H1 (cell line): Measurements from ENCODE around the gene PRKCA. TPM values are rescaled to one million over a fixed set of nuclear protein-coding genes. Genes with fewer than 3 reads are reported as not detected.

Experiments
- CHD1 ChIP-seq: IDR thresholded peaks from 2 replicates; pipeline ENCODE4 v1.6.1; 2012; ENCODE audit warnings: low read depth, low read length, improper control_type of control experiment
- CREB1 ChIP-seq: IDR thresholded peaks from 2 replicates; pipeline ENCODE4 v1.6.1; 2012; ENCODE audit warnings: inconsistent platforms
- GABPA ChIP-seq: IDR thresholded peaks from 2 replicates; pipeline ENCODE4 v1.6.1; 2011; ENCODE audit warnings: mild to moderate bottlenecking, low read length, moderate library complexity, borderline replicate concordance; ENCODE audit not compliant: insufficient read depth
- polyA plus RNA-seq, 7 experiments: library from polyadenylated mRNA; depleted of rRNA in 3 of 7; stranded (reverse) in 5 of 7; unstranded in 2 of 7; fragments of >200 nt in 5 of 7; fragments of 200-250 nt in 2 of 7; gene quantifications; 1 replicate in 5 of 7; 2 replicates in 1 of 7; 4 replicates in 1 of 7; pipeline versions ENCODE4 v1.2.1 to v1.2.3, GENCODE V29; 2011 to 2013; ENCODE audit warnings: missing spikeins in 2 of 7, mixed read lengths in 2 of 7
- total RNA-seq: library from RNA; stranded (reverse); fragmentation: NEBNext Ultra II Directional; extraction: Animal tissue kit (Norgen Biotek cat#: 25700); gene quantifications from 2 replicates; pipeline ENCODE4 v1.2.1, GENCODE V29; 2021
- TF ChIP-seq, protein P1 (sequence below): IDR thresholded peaks from 2 replicates; pipeline ENCODE4 v1.6.1; 2011; ENCODE audit warnings: low read depth, mild to moderate bottlenecking, low read length; ENCODE audit not compliant: insufficient read depth

Gene PRKCA
- total and polyA plus RNA-seq, 2 of the 8 experiments (the other 6 are each of a cell fraction or from before 2014, with no cell fraction given) = 5.8 to 17.8 TPM

DNA sequence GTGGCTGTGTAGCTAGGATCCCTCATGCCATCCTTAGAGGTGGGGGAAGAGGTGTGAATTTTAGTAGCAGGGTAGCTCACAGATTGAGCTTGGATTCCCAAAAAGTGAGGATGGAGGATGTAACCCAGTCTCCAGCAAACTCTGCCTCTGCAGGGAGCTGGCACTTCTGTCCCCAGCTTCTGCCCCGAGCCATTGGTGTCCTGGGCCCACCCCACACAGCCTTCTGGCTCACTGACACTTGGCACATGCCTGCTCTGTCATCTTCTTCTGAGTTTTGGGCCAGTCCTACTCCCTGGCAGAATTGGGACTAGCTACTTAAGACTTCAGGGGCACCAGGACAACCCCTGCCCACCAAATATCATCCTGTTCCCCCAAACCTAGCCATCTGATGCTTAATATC is 534.8 kb downstream of the PRKCA start (continued):
- TF ChIP-seq CREB1 = no peak
- no peak for TF ChIP-seq CHD1
- TF ChIP-seq GABPA = no peak
- TF ChIP-seq, protein P1, sequence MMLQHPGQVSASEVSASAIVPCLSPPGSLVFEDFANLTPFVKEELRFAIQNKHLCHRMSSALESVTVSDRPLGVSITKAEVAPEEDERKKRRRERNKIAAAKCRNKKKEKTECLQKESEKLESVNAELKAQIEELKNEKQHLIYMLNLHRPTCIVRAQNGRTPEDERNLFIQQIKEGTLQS = no peak
